Liver (tissue), 9 donors: Measurements from ENCODE around the gene NPY4R. TPM values are rescaled to one million over a fixed set of nuclear protein-coding genes. Genes with fewer than 3 reads are reported as not detected.
"Not testable (repeated sequence)": the region's sequence is repeated elsewhere in the genome, so short reads cannot be mapped to it uniquely, and the experiment has no call there.

Experiments used
- DNase-seq: peaks from one replicate; pipeline ENCODE4 v3.0.0-alpha.2; 2017; ENCODE audit warnings: low spot score
- H3K27ac ChIP-seq, 2 donors: one replicate each; pipeline ENCODE4 v1.7.0; 2013; ENCODE audit warnings: inconsistent platforms in 2 of 2, low read length in 2 of 2, control low read depth in 1 of 2, low read depth in 1 of 2, mild to moderate bottlenecking in 1 of 2
- H3K27me3 ChIP-seq, 4 donors: one replicate each; pipeline versions ENCODE4 v1.6.1 to v1.7.0; 2013; ENCODE audit warnings: low read length in 3 of 4, inconsistent platforms in 1 of 4, mild to moderate bottlenecking in 1 of 4, moderate library complexity in 1 of 4; ENCODE audit not compliant: control insufficient read depth in 4 of 4, insufficient read depth in 4 of 4
- H3K36me3 ChIP-seq, 4 donors: one replicate each; pipeline versions ENCODE4 v1.6.1 to v1.7.0; 2013; ENCODE audit warnings: low read length in 3 of 4, mild to moderate bottlenecking in 3 of 4, low read depth in 1 of 4, moderate library complexity in 1 of 4; ENCODE audit not compliant: control insufficient read depth in 4 of 4, insufficient read depth in 3 of 4
- H3K4me1 ChIP-seq, 4 donors: one replicate each; pipeline versions ENCODE4 v1.6.1 to v1.7.0; 2013; ENCODE audit warnings: low read length in 3 of 4, mild to moderate bottlenecking in 3 of 4, moderate library complexity in 1 of 4; ENCODE audit not compliant: control insufficient read depth in 4 of 4, insufficient read depth in 4 of 4
- H3K4me3 ChIP-seq, 3 donors: one replicate each; pipeline versions ENCODE4 v1.6.1 to v1.7.0; 2013; ENCODE audit warnings: low read length in 3 of 3, control low read depth in 1 of 3, low read depth in 1 of 3, mild to moderate bottlenecking in 1 of 3
- H3K9ac ChIP-seq, 2 donors: one replicate each; pipeline ENCODE4 v1.7.0; 2013; ENCODE audit warnings: low read length in 2 of 2, mild to moderate bottlenecking in 2 of 2, moderate library complexity in 2 of 2, control low read depth in 1 of 2, low read depth in 1 of 2
- H3K9me3 ChIP-seq, 4 donors: one replicate each; pipeline versions ENCODE4 v1.6.1 to v1.7.0; 2013; ENCODE audit warnings: low read length in 3 of 4; ENCODE audit not compliant: control insufficient read depth in 4 of 4
- WGBS: extraction: QIAGEN DNeasy Blood & Tissue Kit; methylation state at CpG from one replicate; pipeline ENCODE4 v1.1.7; 2013; 5-methylcytosine and 5-hydroxymethylcytosine counted together
- polyA plus RNA-seq, 2 donors: library from polyadenylated mRNA; stranded (reverse) in 1 of 2; unstranded in 1 of 2; fragments of 200-250 nt in 1 of 2; fragments of >200 nt in 1 of 2; fragmentation: Nextera tagmentation in 1 of 2; extraction: Ambion mirVana in 1 of 2; gene quantifications; one replicate each; pipeline versions ENCODE4 v1.2.1 to v1.2.3, GENCODE V29; 2013 to 2015
- total RNA-seq, 2 donors: library from RNA; depleted of rRNA; stranded (reverse); fragments of >200 nt; gene quantifications; one replicate each; pipeline ENCODE4 v1.2.3, GENCODE V29; 2014
- donor health status: healthy.
- donor health status: healthy.
- donor health status: healthy.
- donor health status: healthy.
- donor health status: healthy.

NPY4R gene
- total and polyA plus RNA-seq, 4 donors = not detected

- not testable (repeated sequence) for H3K27me3 ChIP-seq, DNase-seq
These were observed 33.4 kb upstream of the NPY4R start for GRCh38 chr10:46498985-46499703.

GRCh38 chr10:46497878-46498277 is 32.1 kb upstream of the NPY4R start:
- H3K27ac ChIP-seq, H3K27me3 ChIP-seq, H3K9ac ChIP-seq, H3K9me3 ChIP-seq, H3K4me3 ChIP-seq, H3K36me3 ChIP-seq, DNase-seq, H3K4me1 ChIP-seq: not testable (repeated sequence)
- no CpG with 5 or more reads among the region's 2 CpGs for WGBS

More at GRCh38 chr10:46498985-46499703, 33.4 kb upstream of the NPY4R start:
- not testable (repeated sequence) for H3K4me1 ChIP-seq, H3K27ac ChIP-seq, H3K36me3 ChIP-seq, H3K9ac ChIP-seq, H3K4me3 ChIP-seq, H3K9me3 ChIP-seq
- WGBS = 60% methylated on average over 2 of the region's 5 CpGs

GRCh38 chr10:46497401-46497800 is 31.6 kb upstream of the NPY4R start:
- not testable (repeated sequence) for H3K9me3 ChIP-seq, H3K36me3 ChIP-seq, H3K27me3 ChIP-seq, H3K27ac ChIP-seq, H3K9ac ChIP-seq, DNase-seq, H3K4me1 ChIP-seq, H3K4me3 ChIP-seq
- no CpG with 5 or more reads among the region's 4 CpGs for WGBS

- WGBS = 82% methylated on average over 1 of the region's 1 CpG
These were observed 25.8 kb upstream of the NPY4R start for GRCh38 chr10:46491364-46492114.

GRCh38 chr10:46490285-46490684 is 24.5 kb upstream of the NPY4R start:
- H3K9me3 ChIP-seq, DNase-seq, H3K9ac ChIP-seq, H3K27ac ChIP-seq, H3K4me3 ChIP-seq, H3K4me1 ChIP-seq, H3K27me3 ChIP-seq, H3K36me3 ChIP-seq: not testable (repeated sequence)
- 87% methylated on average over 9 of the region's 11 CpGs for WGBS

More at GRCh38 chr10:46491364-46492114, 25.8 kb upstream of the NPY4R start:
- H3K4me1 ChIP-seq, H3K9ac ChIP-seq, H3K27me3 ChIP-seq, H3K36me3 ChIP-seq, H3K4me3 ChIP-seq, H3K27ac ChIP-seq, H3K9me3 ChIP-seq, DNase-seq: not testable (repeated sequence)

- H3K27ac ChIP-seq, H3K27me3 ChIP-seq, H3K36me3 ChIP-seq, DNase-seq, H3K4me3 ChIP-seq, H3K4me1 ChIP-seq, H3K9me3 ChIP-seq, H3K9ac ChIP-seq: not testable (repeated sequence)
- no CpG with 5 or more reads among the region's 2 CpGs for WGBS
These were observed 20.7 kb upstream of the NPY4R start for GRCh38 chr10:46486459-46486858.

- 80% methylated on average over 3 of the region's 3 CpGs for WGBS
- not testable (repeated sequence) for H3K27me3 ChIP-seq, DNase-seq, H3K27ac ChIP-seq, H3K9me3 ChIP-seq, H3K4me3 ChIP-seq, H3K36me3 ChIP-seq, H3K9ac ChIP-seq, H3K4me1 ChIP-seq
These were observed 9.1 kb upstream of the NPY4R start for GRCh38 chr10:46474746-46475320.

- not testable (repeated sequence) for H3K4me1 ChIP-seq, H3K27ac ChIP-seq, H3K4me3 ChIP-seq, H3K27me3 ChIP-seq, H3K9ac ChIP-seq, H3K36me3 ChIP-seq, DNase-seq, H3K9me3 ChIP-seq
- 85% methylated on average over 3 of the region's 3 CpGs for WGBS
These were observed 8.0 kb upstream of the NPY4R start for GRCh38 chr10:46473758-46474157.
